GM18505 (cell line): Measurements from ENCODE around the gene NUP43.

Experiments
- ATAC-seq: cut with Tn5 transposase; IDR thresholded peaks from one replicate; pipeline ENCODE4 v1.9.1; 2021; ENCODE audit not compliant: unreplicated experiment
- POLR2A ChIP-seq: IDR thresholded peaks from 4 replicates; pipeline ENCODE4 v1.6.1; 2011; ENCODE audit warnings: borderline replicate concordance; ENCODE audit not compliant: insufficient read depth, insufficient read length; ENCODE audit errors: extremely low read depth

Gene NUP43

DNA sequence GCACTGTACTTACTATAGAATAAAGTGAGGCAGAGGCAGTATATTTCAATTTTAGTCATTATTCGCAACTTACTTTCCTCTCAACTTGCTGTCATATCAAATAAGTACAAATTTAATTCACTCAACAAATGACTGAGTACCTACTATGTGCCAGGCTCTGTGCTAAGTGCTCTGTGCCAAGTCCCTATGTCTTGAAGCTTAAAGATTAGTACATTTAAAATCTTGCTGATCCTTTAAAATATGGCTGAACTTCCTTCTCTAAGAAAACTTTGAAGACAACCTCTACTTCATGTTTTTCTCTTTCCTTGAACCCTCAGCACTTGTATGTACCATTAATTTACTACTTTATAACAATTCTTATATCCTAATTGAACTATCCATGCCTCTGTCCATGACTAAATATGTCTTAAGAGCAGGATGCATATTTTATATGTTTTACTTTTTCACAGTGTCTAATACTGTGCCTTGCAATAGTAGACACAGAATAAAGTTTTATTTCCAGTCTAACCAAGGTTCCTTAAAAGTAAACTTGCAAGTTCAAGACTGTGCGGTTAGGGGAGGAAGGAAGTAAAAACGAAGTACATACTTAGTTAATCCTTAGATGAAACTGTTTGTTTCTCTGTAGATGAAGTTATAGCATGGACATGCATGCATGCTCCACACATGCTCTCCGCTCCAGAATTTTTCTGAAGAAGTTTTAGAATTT lies 18.4 kb downstream of the NUP43 start:
- TF ChIP-seq POLR2A = no peak
- ATAC-seq = no peak

DNA sequence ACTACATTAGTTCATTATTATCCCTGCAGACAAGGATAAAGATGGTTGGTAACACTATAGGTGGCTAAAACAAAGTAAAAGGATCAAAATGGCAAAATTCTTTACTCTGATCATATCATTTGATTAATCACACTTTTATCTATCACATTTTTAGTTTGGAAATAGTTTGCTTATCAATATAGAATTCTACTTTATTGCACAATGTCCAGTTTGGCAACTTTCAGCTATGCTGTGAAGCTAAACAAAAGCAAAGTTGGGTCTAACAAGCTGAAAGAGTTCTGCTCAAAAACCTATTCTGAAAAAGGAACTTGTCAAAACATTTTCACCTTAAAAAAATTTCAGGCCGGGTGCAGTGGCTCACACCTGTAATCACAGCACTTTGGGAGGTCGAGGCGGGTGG lies 20.5 kb downstream of the NUP43 start:
- TF ChIP-seq POLR2A = no peak
- ATAC-seq = no peak

DNA sequence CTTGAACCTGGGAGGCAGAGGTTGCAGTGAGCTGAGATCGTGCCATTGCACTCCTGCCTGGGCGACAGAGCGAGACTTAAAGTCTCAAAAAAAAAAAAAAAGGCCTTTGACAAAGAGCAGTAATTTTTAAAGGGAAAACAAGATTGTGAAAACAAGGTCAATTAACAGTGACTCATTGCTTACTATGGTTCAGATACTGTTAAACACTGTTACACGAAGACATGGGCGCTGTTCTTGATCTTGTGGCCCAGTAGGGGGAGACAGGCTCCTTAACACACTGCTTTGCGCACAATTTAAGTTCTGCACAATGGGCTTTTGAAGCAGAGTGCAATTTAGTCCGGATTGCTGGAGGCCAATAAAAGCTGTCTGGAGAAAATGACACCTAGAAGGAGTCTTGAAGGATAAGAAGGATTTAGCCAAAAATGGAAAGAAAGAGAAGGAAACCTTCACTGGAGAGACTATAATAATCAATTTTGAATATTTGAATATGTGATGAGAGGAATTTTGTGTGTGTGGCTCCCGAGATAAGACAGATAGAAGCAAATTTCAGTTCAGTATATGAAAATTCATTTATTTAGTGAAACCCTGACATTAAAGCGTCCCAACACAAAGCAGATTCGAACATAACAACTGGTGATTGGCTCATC lies 22.4 kb downstream of the NUP43 start:
- no peak for ATAC-seq
- no peak for TF ChIP-seq POLR2A

DNA sequence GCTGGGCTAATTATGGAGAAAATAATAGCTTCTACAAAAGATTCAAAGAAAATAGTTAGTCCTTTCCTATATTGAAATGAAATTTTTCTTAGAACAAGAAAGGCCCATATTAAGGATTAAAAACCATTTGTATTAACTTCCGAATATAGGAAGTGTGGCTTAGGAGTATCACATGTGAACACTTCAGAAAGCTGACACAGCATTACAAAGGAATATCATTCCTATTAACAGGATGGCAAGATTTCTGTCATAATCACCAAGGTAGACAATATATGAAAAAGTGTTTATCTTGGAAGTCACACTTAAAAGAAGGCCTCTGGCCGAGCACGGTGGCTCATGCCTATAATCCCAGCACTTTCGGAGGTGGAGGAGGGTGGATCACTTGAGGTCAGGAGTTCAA lies 23.1 kb downstream of the NUP43 start:
- TF ChIP-seq POLR2A = no peak
- no peak for ATAC-seq

DNA sequence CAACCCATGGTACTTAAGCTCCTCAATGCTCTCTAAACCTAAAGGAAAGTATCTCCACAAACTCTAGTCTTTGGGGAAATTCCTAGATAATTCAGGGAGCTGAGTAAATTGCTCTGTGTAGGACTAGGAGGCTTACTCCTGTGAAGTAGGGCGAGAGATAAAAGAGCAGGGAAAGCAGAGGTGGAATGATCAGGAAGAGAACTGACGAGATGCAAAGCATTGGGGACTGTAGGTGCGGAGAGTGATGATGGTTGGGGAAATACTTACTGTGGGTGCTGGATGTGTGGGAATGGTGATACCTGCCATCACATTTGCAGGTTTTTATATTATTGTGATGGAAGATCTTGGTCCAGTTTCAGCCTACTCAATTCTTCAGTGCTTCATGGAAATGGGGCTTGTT lies 26.8 kb downstream of the NUP43 start:
- no peak for ATAC-seq
- TF ChIP-seq POLR2A = no peak

DNA sequence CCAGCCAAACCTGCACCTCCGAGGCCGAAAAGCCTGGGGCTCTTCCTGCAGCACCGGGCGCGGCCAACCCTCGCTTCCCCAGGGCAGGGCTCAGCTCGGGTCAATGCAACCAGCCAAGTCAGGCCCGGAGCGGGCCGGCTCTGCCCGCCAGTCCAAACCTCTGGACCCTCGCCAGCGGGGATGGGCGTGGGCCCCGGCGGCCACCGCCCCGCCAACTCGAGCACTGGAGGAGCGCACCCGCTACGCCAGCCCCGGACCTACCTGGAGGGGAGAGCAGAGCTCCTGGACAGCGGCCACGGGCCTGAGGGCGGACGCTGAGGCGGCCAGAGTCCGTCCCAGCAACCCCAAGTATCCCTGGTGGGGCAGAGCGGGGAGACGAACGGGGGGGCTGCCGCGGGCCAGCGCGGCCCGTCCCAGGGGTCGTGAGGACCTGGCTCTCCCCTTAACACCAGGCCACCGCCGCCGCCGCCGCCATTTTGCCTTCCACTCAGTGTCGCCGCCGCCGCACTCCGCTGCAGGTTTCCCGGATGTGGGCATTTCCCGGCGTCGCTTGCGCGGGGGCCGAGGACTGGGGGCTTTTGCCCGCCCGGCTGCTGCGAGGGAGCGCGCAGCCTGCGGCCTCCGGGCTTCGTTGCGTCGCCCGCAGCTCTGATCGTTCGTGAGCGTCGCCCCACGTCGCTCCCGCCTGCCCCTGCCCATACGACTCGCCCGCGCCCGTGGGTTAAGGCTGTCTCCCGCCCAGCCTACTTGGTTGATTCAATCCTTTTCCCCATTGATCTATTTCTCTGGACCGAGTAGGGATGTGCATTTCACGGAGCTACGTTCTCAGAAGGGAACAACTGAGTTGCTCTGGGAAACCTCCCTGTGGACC lies 28.5 kb downstream of the NUP43 start, which contains the start of gene LATS1:
Gene LATS1 (minus strand): TSS at position 514 of the 871 bp plus-strand sequence. CDS start 15,975 bp downstream, outside the sequence.
- peak; percentile 96 for TF ChIP-seq POLR2A
- peak; percentile 87 for ATAC-seq

DNA sequence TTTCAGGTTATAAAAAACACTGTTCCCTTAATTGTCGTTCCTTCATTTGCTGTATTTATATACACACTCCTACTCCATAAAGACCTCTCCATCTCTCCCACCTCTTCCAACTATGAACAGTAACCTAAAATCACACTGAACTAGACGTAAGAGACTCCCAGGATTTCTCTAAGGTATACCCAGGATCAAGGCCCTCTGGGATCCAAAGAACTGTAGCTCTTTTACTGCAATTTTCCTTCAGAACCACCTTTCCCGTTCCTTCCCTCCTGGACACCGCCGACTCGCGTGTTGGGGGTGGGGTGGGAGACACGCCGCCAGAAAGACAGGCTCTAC lies 29.1 kb downstream of the NUP43 start:
- no peak for ATAC-seq
- no peak for TF ChIP-seq POLR2A

DNA sequence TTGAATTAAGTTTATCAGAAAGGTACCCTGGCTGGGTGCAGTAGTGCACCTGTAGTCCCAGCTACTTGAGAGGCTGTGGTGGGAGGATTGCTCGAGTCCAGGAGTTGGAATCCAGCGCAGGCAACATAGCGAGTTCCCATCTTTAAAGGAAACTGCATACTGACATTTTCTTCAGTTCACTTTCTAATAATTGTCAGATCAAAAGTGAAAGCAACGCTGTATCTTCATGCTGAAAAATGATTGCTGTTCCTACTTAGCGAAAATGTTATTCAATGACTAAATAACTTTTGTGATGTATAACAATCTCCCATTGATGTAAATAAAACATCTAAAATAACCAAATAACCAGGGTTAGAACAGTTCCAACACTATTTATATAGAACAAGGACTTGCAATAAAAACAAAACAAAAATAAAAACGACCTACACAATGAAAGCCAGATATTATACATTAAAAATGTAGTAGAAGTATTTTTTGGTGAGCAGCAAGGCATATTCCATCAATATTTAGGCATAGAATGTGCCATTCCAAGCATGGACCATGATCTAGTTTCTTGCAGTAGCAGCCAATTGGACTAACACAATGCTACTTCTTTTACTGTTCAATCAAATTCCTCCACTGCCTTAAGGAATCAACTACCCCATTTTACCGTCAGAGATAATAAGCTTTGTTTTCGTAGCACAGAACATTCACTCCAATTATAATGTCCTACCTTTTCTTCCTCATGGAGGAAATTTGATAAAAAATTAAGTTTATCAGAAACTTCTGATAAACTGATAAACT lies 30.0 kb downstream of the NUP43 start:
- no peak for TF ChIP-seq POLR2A
- no peak for ATAC-seq

DNA sequence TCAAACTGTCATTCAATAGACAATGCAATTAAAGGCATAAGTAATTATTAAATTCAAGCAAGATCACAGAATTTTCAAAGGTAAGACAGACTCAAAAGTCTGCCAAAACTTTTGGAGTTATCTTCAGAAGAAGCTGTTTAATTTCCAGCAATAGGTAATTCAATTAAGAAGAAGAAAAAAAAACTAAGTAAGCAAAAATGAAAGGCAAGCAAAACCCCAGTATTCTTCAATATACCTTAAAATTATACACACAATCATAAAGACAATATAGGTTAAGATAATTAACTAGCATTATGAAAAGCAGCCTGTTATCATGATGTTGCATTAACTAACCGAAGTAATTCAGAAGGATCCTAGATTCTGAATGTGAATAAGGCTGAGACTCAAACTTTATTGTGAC lies 31.9 kb downstream of the NUP43 start:
- ATAC-seq = no peak
- TF ChIP-seq POLR2A = no peak

DNA sequence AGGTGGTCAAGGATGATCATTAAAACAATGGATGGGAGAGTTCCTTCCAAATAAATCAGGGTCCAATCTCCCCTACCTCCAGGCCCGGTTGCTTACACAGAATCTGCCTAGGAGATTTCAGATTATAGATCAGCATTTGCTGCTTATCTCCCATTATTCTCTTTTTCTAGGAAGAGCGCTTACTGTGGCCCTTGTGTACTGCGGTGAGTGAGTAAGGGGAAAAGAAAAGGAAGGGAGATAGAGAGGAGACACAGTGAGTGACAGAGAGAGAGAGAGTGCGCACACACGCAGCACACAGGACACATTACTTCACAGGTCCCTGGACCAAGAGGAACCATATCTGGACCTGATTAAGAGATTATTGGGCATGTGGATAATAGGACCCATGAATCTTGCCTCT lies 34.6 kb downstream of the NUP43 start:
- TF ChIP-seq POLR2A = no peak
- no peak for ATAC-seq

DNA sequence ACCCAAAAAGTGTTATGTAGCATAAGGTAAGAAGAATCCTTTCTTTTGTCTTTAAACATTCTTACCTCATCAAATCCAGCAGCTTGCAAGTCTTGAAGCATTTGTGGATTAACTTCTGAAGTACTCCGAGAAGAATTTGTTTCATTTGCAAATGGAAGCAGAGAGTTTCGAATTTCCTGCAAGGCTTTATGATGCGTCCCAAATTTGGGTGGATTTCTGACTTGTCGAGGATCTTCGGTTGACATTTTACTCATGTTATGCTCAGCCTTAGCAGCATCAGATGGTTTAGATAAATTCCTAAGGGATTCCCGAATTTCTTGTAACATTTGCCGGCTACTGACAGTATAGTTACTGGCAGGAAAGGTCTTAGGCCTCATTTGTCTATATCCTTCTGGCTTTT lies 44.6 kb downstream of the NUP43 start:
- no peak for TF ChIP-seq POLR2A
- no peak for ATAC-seq

DNA sequence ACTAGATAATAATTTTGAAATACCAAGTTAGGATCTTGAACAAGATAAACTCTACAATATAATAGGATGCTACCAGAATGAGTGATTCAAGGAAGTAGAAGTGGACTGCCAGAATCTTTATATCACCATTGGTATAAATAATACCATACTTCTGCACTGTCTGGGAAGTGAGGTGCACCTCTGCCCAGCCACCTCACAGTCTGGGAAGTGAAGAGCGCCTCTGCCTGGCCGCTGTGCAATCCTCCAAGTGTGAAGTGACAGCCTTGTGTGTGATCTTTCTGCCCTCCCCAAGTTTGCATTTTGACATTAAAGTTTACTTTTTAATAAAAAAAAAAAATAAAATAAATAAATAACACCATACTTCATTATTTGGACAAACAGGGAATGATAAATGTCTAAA lies 47.2 kb downstream of the NUP43 start:
- ATAC-seq = no peak
- TF ChIP-seq POLR2A = no peak

DNA sequence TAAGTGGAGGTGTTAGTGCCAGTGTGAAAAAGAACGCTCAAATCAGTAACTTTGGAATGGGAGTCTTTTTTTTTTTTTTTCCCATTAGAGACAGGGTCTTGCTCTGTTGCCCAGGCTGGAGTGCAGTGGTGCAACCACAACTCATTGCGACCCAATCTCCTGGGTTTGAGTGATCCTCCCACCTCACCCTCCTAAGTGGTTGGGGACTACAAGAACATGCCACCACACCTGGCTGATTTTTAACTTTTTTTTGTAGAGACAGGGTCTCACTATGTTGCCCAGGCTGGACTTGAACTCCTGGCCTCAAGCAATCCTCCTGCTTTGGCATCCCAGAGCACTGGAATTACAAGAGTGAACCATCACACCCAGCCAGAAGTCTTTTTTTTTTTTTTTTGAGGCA lies 48.2 kb downstream of the NUP43 start:
- ATAC-seq = no peak
- TF ChIP-seq POLR2A = no peak
